ENCODE measurements around the gene ETV3. TPM values are rescaled to one million over a fixed set of nuclear protein-coding genes. Genes with fewer than 3 reads are reported as not detected.
A peak's percentile ranks its signal among the peaks of the same experiment; 100 is the strongest.

ETV3 gene
- total and polyA plus RNA-seq, 2 of the 8 experiments (the other 6 are each of a cell fraction or from before 2014, with no cell fraction given) = 6.0 to 23.8 TPM

DNA sequence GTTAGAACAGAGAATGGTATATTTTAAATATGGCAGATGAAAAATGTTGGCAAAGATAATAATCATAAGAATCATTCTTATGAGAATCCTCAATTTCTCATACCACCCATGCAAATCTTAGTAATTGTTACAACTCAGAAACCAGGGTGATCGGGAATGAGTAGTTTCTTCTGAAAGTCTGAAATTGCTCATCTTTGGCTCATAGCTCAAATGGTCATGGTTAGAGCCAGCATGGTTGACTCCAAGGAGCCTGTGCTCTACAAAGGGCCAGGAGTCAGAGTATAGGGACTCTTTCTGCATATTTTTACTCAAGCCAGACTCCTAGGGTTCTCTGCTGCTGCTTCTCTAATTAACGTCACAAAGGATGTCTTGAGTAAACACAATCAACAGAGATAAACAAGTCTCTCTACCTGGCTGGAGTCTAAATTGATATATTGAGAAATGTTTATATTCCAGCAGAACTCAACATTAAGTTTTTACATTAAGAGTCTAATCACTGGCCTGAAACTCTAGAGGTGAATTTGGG is 1.9 kb upstream of the ETV3 start:
- 57% methylated on average over 2 of the region's 2 CpGs; no CpG with 5 or more reads in 1 of the 2 experiments for WGBS, 2 experiments (ENCODE audit: extremely low coverage in 1 of 2, insufficient coverage in 1 of 2, insufficient read length in 1 of 2, insufficient replicate concordance in 2 of 2, low coverage in 1 of 2, low lambda C conversion rate in 2 of 2, missing lambda C conversion rate in 1 of 2)
- CTCF ChIA-PET (ENCODE audit: partially characterized antibody) = interaction anchor here (0.8 to 16.2 kb wide), 6 partner anchors 7 to 53 kb away, joined by 3 to 187 read pairs (median 4); no protein-coding TSS in a partner anchor
- H3K4me2 ChIP-seq (ENCODE audit: insufficient read depth in 1 of 2, low read depth in 2 of 2, low read length in 2 of 2) = peak overlapping the region in 1 of 2 experiments; percentile 12; a peak in 2 of 4 replicates

More for the DNA sequence above, 1.9 kb upstream of the ETV3 start:
- H2BK12ac ChIP-seq (ENCODE audit: low read depth, low read length) = no peak overlapping the region
- H3K4me3 ChIP-seq (ENCODE audit: extremely low read depth in 1 of 4, insufficient read depth in 2 of 4, low read depth in 3 of 4, low read length in 4 of 4) = peak overlapping the region in 1 of 4 experiments; percentile 6; a peak in 1 of 8 replicates
- no peak overlapping the region for H3K4ac ChIP-seq (replicated peaks; ENCODE audit: insufficient read length, low read depth, low read length)
- DNase-seq (ENCODE audit: low read depth in 1 of 2, low spot score in 2 of 2) (no peak), FAIRE-seq (no peak)
- H2BK5ac ChIP-seq (ENCODE audit: low read depth, low read length) = no peak overlapping the region
- no peaks in the 10 kb centered on the region for H3K9me3 ChIP-seq (ENCODE audit: insufficient read depth in 2 of 2, low read depth in 1 of 2, low read length in 1 of 2)
- no peak overlapping the region for H3K14ac ChIP-seq (ENCODE audit: insufficient read length)
- H3K79me2 ChIP-seq (ENCODE audit: control insufficient read depth in 1 of 2, insufficient read depth in 2 of 2, low read length in 2 of 2) = peaks cover 7 to 25% of the 10 kb centered on the region in 2 experiments; a peak in 3 of 4 replicates
- peaks cover 8% of the 10 kb centered on the region; the same call in 1 of the 2 replicates for H3K79me1 ChIP-seq (ENCODE audit: low read depth, low read length)
- peaks cover 2 to 10% (median 7%) of the 10 kb centered on the region in 4 experiments; a peak in 7 of 8 replicates for H3K36me3 ChIP-seq (ENCODE audit: control insufficient read depth in 2 of 4, insufficient read depth in 4 of 4, low read length in 3 of 4)
- H3K27ac ChIP-seq (ENCODE audit: low read depth, low read length) = no peak overlapping the region
- H3K23ac ChIP-seq (ENCODE audit: insufficient read length) = no peak overlapping the region
- H3K18ac ChIP-seq (ENCODE audit: extremely low read depth, low read length) = no peak overlapping the region
- H3K56ac ChIP-seq (replicated peaks; ENCODE audit: insufficient read length, low read depth, low read length) = no peak overlapping the region
- H3K9ac ChIP-seq (replicated peaks in 1 of 4; ENCODE audit: extremely low read depth in 1 of 4, low read depth in 3 of 4, low read length in 3 of 4) = no peak overlapping the region; a peak in 1 of 7 replicates
- H4K5ac ChIP-seq (ENCODE audit: insufficient read length, low read depth, low read length) = peak overlapping the region; percentile 16
- no peak overlapping the region for H4K8ac ChIP-seq (ENCODE audit: extremely low read depth, insufficient read depth, low read length)
- no peak overlapping the region for H2BK120ac ChIP-seq (replicated peaks; ENCODE audit: low read depth, low read length)
- no peak overlapping the region for H2AK5ac ChIP-seq (ENCODE audit: low read depth, low read length)
- no peak for TF ChIP-seq SIN3A (conservative IDR thresholded peaks at IDR 0.05 in 1 of 2, IDR thresholded peaks at IDR 0.05 in 1 of 2; ENCODE audit: low read depth in 1 of 2, low read length in 2 of 2)
- no peak for TF ChIP-seq RBBP5 (IDR thresholded peaks at IDR 0.05; ENCODE audit: borderline replicate concordance, low read depth, low read length)
- peaks cover 10% of the 10 kb centered on the region; the same call in 1 of the 2 replicates for H3K23me2 ChIP-seq (ENCODE audit: low read depth, low read length)
- H2BK15ac ChIP-seq (ENCODE audit: low read length) = no peak overlapping the region
- no peaks in the 10 kb centered on the region for H3K27me3 ChIP-seq (replicated peaks in 1 of 4; ENCODE audit: control insufficient read depth in 3 of 4, extremely low read depth in 1 of 4, insufficient read depth in 3 of 4, low read length in 3 of 4)
- H4K91ac ChIP-seq (replicated peaks; ENCODE audit: insufficient read length, low read length) = no peak overlapping the region
- POLR2A ChIA-PET (ENCODE audit: partially characterized antibody) = interaction anchor here (2.2 to 10.5 kb wide), 3 partner anchors 16 to 25 kb away, joined by 6 to 70 read pairs (median 21); no protein-coding TSS in a partner anchor
- H2AFZ ChIP-seq (ENCODE audit: low read length) = no peak overlapping the region
- no peak overlapping the region for H2BK20ac ChIP-seq (ENCODE audit: low read length)
- H3K4me1 ChIP-seq (replicated peaks in 1 of 4; ENCODE audit: control insufficient read depth in 3 of 4, insufficient read depth in 4 of 4, low read length in 3 of 4) = peaks cover 2 to 17% (median 7%) of the 10 kb centered on the region in 4 experiments; a peak in 4 of 7 replicates
- peaks cover 9 to 11% of the 10 kb centered on the region in 2 experiments for H4K20me1 ChIP-seq (replicated peaks in 1 of 2; ENCODE audit: control insufficient read depth in 1 of 2, insufficient read depth in 2 of 2, low read length in 2 of 2)

Measured in H1 (cell line).